GM12878 (cell line): ENCODE results near the gene NRG2.

ENCODE experiments used
- CHD4 ChIP-seq: fragments of 200-600 bp; sonication (generic); IDR thresholded peaks from 2 replicates; pipeline ENCODE4 v1.6.1; 2016; ENCODE audit warnings: mild to moderate bottlenecking
- EGR1 ChIP-seq, 2 experiments: IDR thresholded peaks; 1 replicate in 1 of 2; 2 replicates in 1 of 2; pipeline ENCODE4 v1.6.1; 2011 to 2012; ENCODE audit warnings: low read depth in 2 of 2, low read length in 2 of 2, borderline replicate concordance in 1 of 2, mild to moderate bottlenecking in 1 of 2, moderate library complexity in 1 of 2
- STAT3 ChIP-seq: IDR thresholded peaks from 2 replicates; pipeline ENCODE4 v1.6.1; 2011; ENCODE audit warnings: low read depth, low read length, improper control_type of control experiment
- TF ChIP-seq, protein P1 (sequence below): IDR thresholded peaks from 2 replicates; pipeline ENCODE4 v1.6.1; 2012; ENCODE audit warnings: mild to moderate bottlenecking, low read depth, low read length
- TF ChIP-seq, protein P2 (sequence below), 3 experiments: IDR thresholded peaks in 2 of 3; conservative IDR thresholded peaks in 1 of 3; 2 replicates each; pipeline ENCODE4 v1.5.1; 2011; ENCODE audit warnings: low read depth in 3 of 3, low read length in 3 of 3, mild to moderate bottlenecking in 3 of 3, control low read depth in 2 of 3, moderate library complexity in 2 of 3, inconsistent platforms in 1 of 3, mixed read lengths in 1 of 3; ENCODE audit not compliant: control insufficient read depth in 2 of 3, insufficient read depth in 1 of 3; ENCODE audit errors: extremely low read depth in 1 of 3
- TF ChIP-seq, protein P3 (sequence below): fragments of 450-650 bp; IDR thresholded peaks from 2 replicates; pipeline ENCODE4 v1.6.1; 2016; ENCODE audit warnings: mild to moderate bottlenecking, moderate library complexity, borderline replicate concordance
- TF ChIP-seq, protein P4 (sequence below): IDR thresholded peaks from 2 replicates; pipeline ENCODE4 v1.6.1; 2012; ENCODE audit warnings: low read depth, low read length, improper control_type of control experiment

DNA sequence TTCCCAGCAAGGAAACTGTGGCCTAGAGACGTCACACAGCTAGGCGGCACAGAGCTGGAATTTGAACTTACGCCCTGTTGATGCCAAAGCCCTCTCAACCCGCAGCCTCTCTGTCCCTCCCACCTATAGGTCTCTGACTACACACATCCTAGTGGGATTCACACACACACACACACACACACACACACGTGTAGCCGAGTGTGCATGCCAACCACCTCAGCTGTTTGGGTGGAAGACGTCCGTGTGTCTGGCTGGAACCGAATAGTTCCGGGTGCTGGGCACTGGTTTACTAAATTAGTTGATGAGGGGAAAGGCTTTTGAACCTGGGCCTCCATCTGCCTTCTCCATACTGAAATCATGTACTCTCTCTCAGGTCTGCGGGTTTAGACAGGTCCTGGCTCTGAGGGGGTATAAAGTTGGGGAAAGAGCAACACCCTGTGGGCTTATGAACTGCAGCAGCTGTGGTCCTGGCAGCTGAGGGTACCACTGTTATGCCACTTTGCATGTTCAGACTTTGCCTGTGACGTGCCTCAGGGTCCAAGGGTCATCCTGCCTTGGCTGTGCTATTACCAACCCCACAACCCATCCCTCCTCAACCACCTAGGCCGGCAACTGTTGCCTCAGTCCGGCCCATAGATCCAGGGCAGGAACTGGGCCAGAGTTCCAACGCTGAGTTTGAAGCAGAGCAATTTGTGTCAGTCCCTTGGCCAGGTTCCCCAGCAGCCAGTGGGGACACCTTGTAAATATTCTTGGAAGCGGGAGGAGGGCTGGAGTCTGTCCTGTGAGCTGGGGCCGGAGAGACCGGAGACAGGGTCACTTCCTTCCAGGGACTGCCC, 197.0 kb downstream of the NRG2 start:
- TF ChIP-seq, protein P1, sequence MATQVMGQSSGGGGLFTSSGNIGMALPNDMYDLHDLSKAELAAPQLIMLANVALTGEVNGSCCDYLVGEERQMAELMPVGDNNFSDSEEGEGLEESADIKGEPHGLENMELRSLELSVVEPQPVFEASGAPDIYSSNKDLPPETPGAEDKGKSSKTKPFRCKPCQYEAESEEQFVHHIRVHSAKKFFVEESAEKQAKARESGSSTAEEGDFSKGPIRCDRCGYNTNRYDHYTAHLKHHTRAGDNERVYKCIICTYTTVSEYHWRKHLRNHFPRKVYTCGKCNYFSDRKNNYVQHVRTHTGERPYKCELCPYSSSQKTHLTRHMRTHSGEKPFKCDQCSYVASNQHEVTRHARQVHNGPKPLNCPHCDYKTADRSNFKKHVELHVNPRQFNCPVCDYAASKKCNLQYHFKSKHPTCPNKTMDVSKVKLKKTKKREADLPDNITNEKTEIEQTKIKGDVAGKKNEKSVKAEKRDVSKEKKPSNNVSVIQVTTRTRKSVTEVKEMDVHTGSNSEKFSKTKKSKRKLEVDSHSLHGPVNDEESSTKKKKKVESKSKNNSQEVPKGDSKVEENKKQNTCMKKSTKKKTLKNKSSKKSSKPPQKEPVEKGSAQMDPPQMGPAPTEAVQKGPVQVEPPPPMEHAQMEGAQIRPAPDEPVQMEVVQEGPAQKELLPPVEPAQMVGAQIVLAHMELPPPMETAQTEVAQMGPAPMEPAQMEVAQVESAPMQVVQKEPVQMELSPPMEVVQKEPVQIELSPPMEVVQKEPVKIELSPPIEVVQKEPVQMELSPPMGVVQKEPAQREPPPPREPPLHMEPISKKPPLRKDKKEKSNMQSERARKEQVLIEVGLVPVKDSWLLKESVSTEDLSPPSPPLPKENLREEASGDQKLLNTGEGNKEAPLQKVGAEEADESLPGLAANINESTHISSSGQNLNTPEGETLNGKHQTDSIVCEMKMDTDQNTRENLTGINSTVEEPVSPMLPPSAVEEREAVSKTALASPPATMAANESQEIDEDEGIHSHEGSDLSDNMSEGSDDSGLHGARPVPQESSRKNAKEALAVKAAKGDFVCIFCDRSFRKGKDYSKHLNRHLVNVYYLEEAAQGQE, result no peak
- TF ChIP-seq EGR1 (IDR thresholded peaks at IDR 0.05; ENCODE audit: borderline replicate concordance in 1 of 2, low read depth in 2 of 2, low read length in 2 of 2) (no peak), CHD4 (no peak), STAT3 (no peak)
- TF ChIP-seq, protein P2, sequence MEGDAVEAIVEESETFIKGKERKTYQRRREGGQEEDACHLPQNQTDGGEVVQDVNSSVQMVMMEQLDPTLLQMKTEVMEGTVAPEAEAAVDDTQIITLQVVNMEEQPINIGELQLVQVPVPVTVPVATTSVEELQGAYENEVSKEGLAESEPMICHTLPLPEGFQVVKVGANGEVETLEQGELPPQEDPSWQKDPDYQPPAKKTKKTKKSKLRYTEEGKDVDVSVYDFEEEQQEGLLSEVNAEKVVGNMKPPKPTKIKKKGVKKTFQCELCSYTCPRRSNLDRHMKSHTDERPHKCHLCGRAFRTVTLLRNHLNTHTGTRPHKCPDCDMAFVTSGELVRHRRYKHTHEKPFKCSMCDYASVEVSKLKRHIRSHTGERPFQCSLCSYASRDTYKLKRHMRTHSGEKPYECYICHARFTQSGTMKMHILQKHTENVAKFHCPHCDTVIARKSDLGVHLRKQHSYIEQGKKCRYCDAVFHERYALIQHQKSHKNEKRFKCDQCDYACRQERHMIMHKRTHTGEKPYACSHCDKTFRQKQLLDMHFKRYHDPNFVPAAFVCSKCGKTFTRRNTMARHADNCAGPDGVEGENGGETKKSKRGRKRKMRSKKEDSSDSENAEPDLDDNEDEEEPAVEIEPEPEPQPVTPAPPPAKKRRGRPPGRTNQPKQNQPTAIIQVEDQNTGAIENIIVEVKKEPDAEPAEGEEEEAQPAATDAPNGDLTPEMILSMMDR (IDR thresholded peaks at IDR 0.05 in 2 of 3, conservative IDR thresholded peaks at IDR 0.05 in 1 of 3; ENCODE audit: control insufficient read depth in 2 of 3, extremely low read depth in 1 of 3, insufficient read depth in 1 of 3, low read depth in 3 of 3, low read length in 3 of 3), result no peak
- TF ChIP-seq, protein P3, sequence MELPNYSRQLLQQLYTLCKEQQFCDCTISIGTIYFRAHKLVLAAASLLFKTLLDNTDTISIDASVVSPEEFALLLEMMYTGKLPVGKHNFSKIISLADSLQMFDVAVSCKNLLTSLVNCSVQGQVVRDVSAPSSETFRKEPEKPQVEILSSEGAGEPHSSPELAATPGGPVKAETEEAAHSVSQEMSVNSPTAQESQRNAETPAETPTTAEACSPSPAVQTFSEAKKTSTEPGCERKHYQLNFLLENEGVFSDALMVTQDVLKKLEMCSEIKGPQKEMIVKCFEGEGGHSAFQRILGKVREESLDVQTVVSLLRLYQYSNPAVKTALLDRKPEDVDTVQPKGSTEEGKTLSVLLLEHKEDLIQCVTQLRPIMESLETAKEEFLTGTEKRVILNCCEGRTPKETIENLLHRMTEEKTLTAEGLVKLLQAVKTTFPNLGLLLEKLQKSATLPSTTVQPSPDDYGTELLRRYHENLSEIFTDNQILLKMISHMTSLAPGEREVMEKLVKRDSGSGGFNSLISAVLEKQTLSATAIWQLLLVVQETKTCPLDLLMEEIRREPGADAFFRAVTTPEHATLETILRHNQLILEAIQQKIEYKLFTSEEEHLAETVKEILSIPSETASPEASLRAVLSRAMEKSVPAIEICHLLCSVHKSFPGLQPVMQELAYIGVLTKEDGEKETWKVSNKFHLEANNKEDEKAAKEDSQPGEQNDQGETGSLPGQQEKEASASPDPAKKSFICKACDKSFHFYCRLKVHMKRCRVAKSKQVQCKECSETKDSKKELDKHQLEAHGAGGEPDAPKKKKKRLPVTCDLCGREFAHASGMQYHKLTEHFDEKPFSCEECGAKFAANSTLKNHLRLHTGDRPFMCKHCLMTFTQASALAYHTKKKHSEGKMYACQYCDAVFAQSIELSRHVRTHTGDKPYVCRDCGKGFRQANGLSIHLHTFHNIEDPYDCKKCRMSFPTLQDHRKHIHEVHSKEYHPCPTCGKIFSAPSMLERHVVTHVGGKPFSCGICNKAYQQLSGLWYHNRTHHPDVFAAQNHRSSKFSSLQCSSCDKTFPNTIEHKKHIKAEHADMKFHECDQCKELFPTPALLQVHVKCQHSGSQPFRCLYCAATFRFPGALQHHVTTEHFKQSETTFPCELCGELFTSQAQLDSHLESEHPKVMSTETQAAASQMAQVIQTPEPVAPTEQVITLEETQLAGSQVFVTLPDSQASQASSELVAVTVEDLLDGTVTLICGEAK, result no peak
- TF ChIP-seq, protein P4, sequence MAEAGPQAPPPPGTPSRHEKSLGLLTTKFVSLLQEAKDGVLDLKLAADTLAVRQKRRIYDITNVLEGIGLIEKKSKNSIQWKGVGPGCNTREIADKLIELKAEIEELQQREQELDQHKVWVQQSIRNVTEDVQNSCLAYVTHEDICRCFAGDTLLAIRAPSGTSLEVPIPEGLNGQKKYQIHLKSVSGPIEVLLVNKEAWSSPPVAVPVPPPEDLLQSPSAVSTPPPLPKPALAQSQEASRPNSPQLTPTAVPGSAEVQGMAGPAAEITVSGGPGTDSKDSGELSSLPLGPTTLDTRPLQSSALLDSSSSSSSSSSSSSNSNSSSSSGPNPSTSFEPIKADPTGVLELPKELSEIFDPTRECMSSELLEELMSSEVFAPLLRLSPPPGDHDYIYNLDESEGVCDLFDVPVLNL, result no peak
